SK-N-SH (cell line): ENCODE results near the gene INTS6. TPM values are rescaled to one million over a fixed set of nuclear protein-coding genes. Genes with fewer than 3 reads are reported as not detected.

Experiments used
- CTCF ChIA-PET: fragments of 300-600, 350-600 bp; formaldehyde crosslinking; extraction: SDS; loops from one replicate; lab custom pipeline; 2021; lab: Yijun Ruan, JAX
- POLR2A ChIA-PET: fragments of 350-600 bp; sonication (Branson Sonifier 250); formaldehyde crosslinking; extraction: SDS; loops from one replicate; lab custom pipeline; 2020; ENCODE audit warnings: antibody characterized with exemption, inconsistent platforms; lab: Yijun Ruan, JAX
- DNase-seq: peaks from one replicate; pipeline ENCODE4 v3.0.0; 2012
- H2AFZ ChIP-seq: fragments of 200-600 bp; sonication (generic); 2 replicates; pipeline ENCODE4 v1.8.1; 2016; ENCODE audit warnings: antibody characterized with exemption, mild to moderate bottlenecking, low read depth
- H3F3A ChIP-seq: fragments of 200-600 bp; sonication (generic); replicated peaks from 2 replicates; pipeline ENCODE3; 2016; ENCODE audit warnings: antibody characterized with exemption, mild to moderate bottlenecking; ENCODE audit not compliant: insufficient read depth
- H3K27ac ChIP-seq, 2 experiments: fragments of 200-500 bp in 1 of 2; fragments of 200-600 bp in 1 of 2; sonication (Bioruptor generic) in 1 of 2; sonication (generic), shearing (Covaris generic) in 1 of 2; 2 replicates each; pipeline versions ENCODE4 v1.5.1 to v1.6.1; 2014 to 2016; ENCODE audit warnings: low read depth in 2 of 2, inconsistent platforms in 1 of 2, low read length in 1 of 2, mild to moderate bottlenecking in 1 of 2, mixed read lengths in 1 of 2
- H3K27me3 ChIP-seq: fragments of 200-600 bp; sonication (generic), shearing (Covaris generic); 2 replicates; pipeline ENCODE4 v1.6.1; 2016; ENCODE audit warnings: mixed run types; ENCODE audit not compliant: insufficient read depth
- H3K36me3 ChIP-seq, 2 experiments: fragments of 200-500 bp in 1 of 2; fragments of 200-600 bp in 1 of 2; sonication (Bioruptor generic) in 1 of 2; sonication (generic) in 1 of 2; replicated peaks in 1 of 2; 2 replicates each; pipeline versions ENCODE3 to v1.5.1; 2014 to 2016; ENCODE audit warnings: low read length in 1 of 2, mild to moderate bottlenecking in 1 of 2; ENCODE audit not compliant: insufficient read depth in 2 of 2, control insufficient read depth in 1 of 2
- H3K4me1 ChIP-seq, 2 experiments: fragments of 200-500 bp in 1 of 2; fragments of 200-600 bp in 1 of 2; sonication (Bioruptor generic) in 1 of 2; sonication (generic), shearing (Covaris generic) in 1 of 2; 2 replicates each; pipeline versions ENCODE4 v1.5.1 to v1.6.1; 2014 to 2016; ENCODE audit warnings: low read depth in 1 of 2, low read length in 1 of 2, mixed run types in 1 of 2; ENCODE audit not compliant: insufficient read depth in 2 of 2, control insufficient read depth in 1 of 2
- H3K4me2 ChIP-seq: fragments of 200-600 bp; sonication (generic), shearing (Covaris generic); 2 replicates; pipeline ENCODE4 v1.6.1; 2017; ENCODE audit warnings: mixed run types
- H3K4me3 ChIP-seq, 2 experiments: fragments of 200-500 bp in 1 of 2; fragments of 200-600 bp in 1 of 2; sonication (Bioruptor generic) in 1 of 2; sonication (generic), shearing (Covaris generic) in 1 of 2; 2 replicates each; pipeline versions ENCODE4 v1.5.1 to v1.8.1; 2014 to 2016; ENCODE audit warnings: low read depth in 2 of 2, inconsistent platforms in 1 of 2, low read length in 1 of 2, mild to moderate bottlenecking in 1 of 2, mixed read lengths in 1 of 2, moderate library complexity in 1 of 2
- H3K79me2 ChIP-seq: fragments of 200-600 bp; sonication (generic); 2 replicates; pipeline ENCODE4 v1.8.1; 2017; ENCODE audit warnings: mild to moderate bottlenecking; ENCODE audit not compliant: insufficient read depth
- H3K9ac ChIP-seq: fragments of 200-600 bp; sonication (generic); 2 replicates; pipeline ENCODE4 v1.6.1; 2017; ENCODE audit warnings: mixed run types
- H3K9me2 ChIP-seq: fragments of 200-600 bp; sonication (generic); 2 replicates; pipeline ENCODE4 v1.6.1; 2017; ENCODE audit warnings: mixed run types
- H3K9me3 ChIP-seq: fragments of 200-600 bp; sonication (generic); 2 replicates; pipeline ENCODE4 v1.6.1; 2017; ENCODE audit warnings: mixed run types, mild to moderate bottlenecking, moderate library complexity
- H4K20me1 ChIP-seq: fragments of 200-600 bp; sonication (generic); 2 replicates; pipeline ENCODE4 v1.6.1; 2017; ENCODE audit warnings: mild to moderate bottlenecking, mixed run types; ENCODE audit not compliant: insufficient read depth
- CHD2 ChIP-seq: fragments of 150-350 bp; IDR thresholded peaks from 2 replicates; pipeline ENCODE4 v1.6.1; 2018; ENCODE audit warnings: low read length; ENCODE audit not compliant: partially characterized antibody
- FOSL2 ChIP-seq: IDR thresholded peaks from 2 replicates; pipeline ENCODE4 v1.4.0; 2012; ENCODE audit warnings: low read depth, mild to moderate bottlenecking, moderate library complexity, borderline replicate concordance
- FOXJ3 ChIP-seq: sonication (generic); formaldehyde crosslinking; IDR thresholded peaks from 2 replicates; pipeline ENCODE4 v1.5.1; 2020; ENCODE audit warnings: mild to moderate bottlenecking, missing genetic modification reagents
- FOXM1 ChIP-seq: IDR thresholded peaks from 2 replicates; pipeline ENCODE4 v1.4.0; 2012; ENCODE audit warnings: low read depth, mild to moderate bottlenecking
- GABPA ChIP-seq: IDR thresholded peaks from 2 replicates; pipeline ENCODE4 v1.4.0; 2012; ENCODE audit warnings: low read depth, mild to moderate bottlenecking
- JUND ChIP-seq: IDR thresholded peaks from 2 replicates; pipeline ENCODE4 v1.4.0; 2012
- NFIC ChIP-seq: IDR thresholded peaks from 2 replicates; pipeline ENCODE4 v1.4.0; 2012; ENCODE audit warnings: borderline replicate concordance
- NRF1 ChIP-seq: IDR thresholded peaks from 2 replicates; pipeline ENCODE4 v1.6.1; 2012; ENCODE audit warnings: low read depth, mild to moderate bottlenecking, low read length
- POLR2AphosphoS5 ChIP-seq: IDR thresholded peaks from 2 replicates; pipeline ENCODE4 v1.6.1; 2012; ENCODE audit warnings: low read depth, low read length
- RXRA ChIP-seq: IDR thresholded peaks from 2 replicates; pipeline ENCODE4 v1.4.0; 2012; ENCODE audit warnings: low read depth, mild to moderate bottlenecking, borderline replicate concordance
- SMC3 ChIP-seq: IDR thresholded peaks from 2 replicates; pipeline ENCODE4 v1.6.1; 2012; ENCODE audit warnings: low read depth, low read length, improper control_type of control experiment
- TAF1 ChIP-seq: IDR thresholded peaks from 2 replicates; pipeline ENCODE4 v1.6.1; 2012; ENCODE audit warnings: low read depth, mild to moderate bottlenecking, low read length, moderate library complexity, borderline replicate concordance
- TEAD4 ChIP-seq: IDR thresholded peaks from 2 replicates; pipeline ENCODE4 v1.4.0; 2012; ENCODE audit warnings: mild to moderate bottlenecking, borderline replicate concordance; ENCODE audit not compliant: insufficient read depth
- USF1 ChIP-seq: IDR thresholded peaks from 2 replicates; pipeline ENCODE4 v1.4.0; 2012; ENCODE audit warnings: low read depth, borderline replicate concordance
- USF2 ChIP-seq: fragments of 150-350 bp; IDR thresholded peaks from 2 replicates; pipeline ENCODE4 v1.6.1; 2017; ENCODE audit warnings: antibody characterized with exemption, low read length, low read depth, borderline replicate concordance
- YY1 ChIP-seq: IDR thresholded peaks from 2 replicates; pipeline ENCODE4 v1.4.0; 2012; ENCODE audit warnings: low read depth, mild to moderate bottlenecking
- WGBS: methylation state at CpG from one replicate; pipeline ENCODE4 v1.1.6; 2017; ENCODE audit warnings: low lambda C conversion rate; 5-methylcytosine and 5-hydroxymethylcytosine counted together
- polyA plus RNA-seq, 3 experiments: library from polyadenylated mRNA; depleted of rRNA; stranded (reverse); fragments of >200 nt; gene quantifications; 2 replicates each; pipeline ENCODE4 v1.2.3, GENCODE V29; 2012
- TF ChIP-seq, protein P1 (sequence below): fragments of 200-600 bp; sonication (generic); IDR thresholded peaks from 2 replicates; pipeline ENCODE4 v1.6.1; 2017; ENCODE audit warnings: antibody characterized with exemption, mild to moderate bottlenecking, moderate library complexity

The INTS6 gene
- polyA plus RNA-seq, 1 of the 3 experiments (the other 2 are of a cell fraction), result 7.7 TPM

GRCh38 chr13:51451467-51452360 is 1.1 kb downstream of the INTS6 start (continued):
- TF ChIP-seq CHD2 (peak; percentile 54), FOXJ3 (no peak), USF1 (no peak), JUND (no peak), RXRA (no peak), FOXM1 (no peak)

- WGBS, result 23% methylated on average over 5 of the region's 5 CpGs
- CTCF ChIA-PET, result interaction anchor here (1.2 to 2.4 kb wide), 2 partner anchors 11 to 347 kb away, joined by 3 to 12 read pairs; no protein-coding TSS in a partner anchor
Observed at GRCh38 chr13:51451134-51451466, 1.7 kb downstream of the INTS6 start.

DNA sequence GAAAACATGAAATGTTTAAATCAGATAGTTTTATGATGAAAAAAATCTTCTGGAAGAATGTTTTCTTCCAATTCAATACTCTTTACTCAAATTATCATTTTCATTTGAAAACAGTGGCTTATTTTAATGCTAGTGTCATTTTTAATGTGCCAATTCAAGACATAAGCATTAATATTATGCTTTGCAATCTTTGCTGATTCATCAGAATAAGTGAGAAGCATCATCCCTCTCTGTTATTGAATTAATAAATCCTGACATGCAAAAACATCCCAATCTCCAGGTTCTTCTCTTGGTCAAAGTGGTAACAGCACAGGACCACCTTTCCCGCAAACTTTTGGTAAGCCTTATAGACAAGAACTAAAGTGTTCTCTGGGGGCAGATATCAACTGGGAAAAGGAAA is 3.8 kb downstream of the INTS6 start:
- Histone ChIP-seq H2AFZ (no peak overlapping the region), H3K27ac (no peak overlapping the region)
- TF ChIP-seq NFIC (no peak), GABPA (no peak), YY1 (no peak), TEAD4 (no peak), USF2 (no peak)
- TF ChIP-seq, protein P1, sequence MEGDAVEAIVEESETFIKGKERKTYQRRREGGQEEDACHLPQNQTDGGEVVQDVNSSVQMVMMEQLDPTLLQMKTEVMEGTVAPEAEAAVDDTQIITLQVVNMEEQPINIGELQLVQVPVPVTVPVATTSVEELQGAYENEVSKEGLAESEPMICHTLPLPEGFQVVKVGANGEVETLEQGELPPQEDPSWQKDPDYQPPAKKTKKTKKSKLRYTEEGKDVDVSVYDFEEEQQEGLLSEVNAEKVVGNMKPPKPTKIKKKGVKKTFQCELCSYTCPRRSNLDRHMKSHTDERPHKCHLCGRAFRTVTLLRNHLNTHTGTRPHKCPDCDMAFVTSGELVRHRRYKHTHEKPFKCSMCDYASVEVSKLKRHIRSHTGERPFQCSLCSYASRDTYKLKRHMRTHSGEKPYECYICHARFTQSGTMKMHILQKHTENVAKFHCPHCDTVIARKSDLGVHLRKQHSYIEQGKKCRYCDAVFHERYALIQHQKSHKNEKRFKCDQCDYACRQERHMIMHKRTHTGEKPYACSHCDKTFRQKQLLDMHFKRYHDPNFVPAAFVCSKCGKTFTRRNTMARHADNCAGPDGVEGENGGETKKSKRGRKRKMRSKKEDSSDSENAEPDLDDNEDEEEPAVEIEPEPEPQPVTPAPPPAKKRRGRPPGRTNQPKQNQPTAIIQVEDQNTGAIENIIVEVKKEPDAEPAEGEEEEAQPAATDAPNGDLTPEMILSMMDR, result no peak
- TF ChIP-seq, all 33 proteins: peak for 0
- Histone ChIP-seq H3K9me2 (no peaks in the 10 kb centered on the region), H3K4me1 (peaks cover 5 to 6% of the 10 kb centered on the region in 2 experiments; a peak in 3 of 4 replicates), H3K79me2 (peaks cover 26% of the 10 kb centered on the region), H3K4me3 (no peak overlapping the region), H3K27me3 (no peaks in the 10 kb centered on the region), H3K9ac (no peak overlapping the region), H3K36me3 (peaks cover 29 to 43% of the 10 kb centered on the region in 2 experiments), H4K20me1 (no peaks in the 10 kb centered on the region), H3K4me2 (no peak overlapping the region), H3K9me3 (no peaks in the 10 kb centered on the region), H3F3A (peaks cover 13% of the 10 kb centered on the region)
- 100% methylated on average over 1 of the region's 1 CpG for WGBS
- DNase-seq, result no peak
- ChIA-PET CTCF (interaction anchor here (1.1 kb wide), 1 partner anchor 14 kb away, joined by 4 read pairs; no protein-coding TSS in a partner anchor), POLR2A (no interaction called here)

More at GRCh38 chr13:51451134-51451466, 1.7 kb downstream of the INTS6 start:
- peak overlapping the region; percentile 54; the same call in 1 of the 2 replicates for H3K9ac ChIP-seq
- peak overlapping the region; percentile 55 to 87 for H3K27ac ChIP-seq
- H3K27me3 ChIP-seq, result no peaks in the 10 kb centered on the region
- H3K79me2 ChIP-seq, result peaks cover 32% of the 10 kb centered on the region
- H3K4me2 ChIP-seq, result peak overlapping the region; percentile 78
- H4K20me1 ChIP-seq, result no peaks in the 10 kb centered on the region
- H3K9me2 ChIP-seq, result no peaks in the 10 kb centered on the region
- H3K4me1 ChIP-seq, result peaks cover 5 to 7% of the 10 kb centered on the region in 2 experiments; a peak in 3 of 4 replicates
- H3K4me3 ChIP-seq, result peak overlapping the region; percentile 76 to 90
- H3K36me3 ChIP-seq, result peaks cover 43 to 45% of the 10 kb centered on the region in 2 experiments
- no peak for DNase-seq
- no peaks in the 10 kb centered on the region for H3K9me3 ChIP-seq
- H3F3A ChIP-seq, result peaks cover 8% of the 10 kb centered on the region
- TF ChIP-seq CHD2 (no peak), FOSL2 (no peak), NRF1 (no peak), GABPA (no peak), SMC3 (no peak), POLR2AphosphoS5 (no peak), RXRA (no peak), TAF1 (no peak)
- TF ChIP-seq, all 33 proteins: peak for 0
- POLR2A ChIA-PET, result interaction anchor here (1.0 to 4.2 kb wide), 4 partner anchors 135 to 347 kb away, joined by 3 to 32 read pairs (median 19); no protein-coding TSS in a partner anchor
- H2AFZ ChIP-seq, result peak overlapping the region; percentile 68; the same call in 1 of the 2 replicates
